Measurements from ENCODE around the gene ABHD18.
"Not testable (repeated sequence)": the region's sequence is repeated elsewhere in the genome, so short reads cannot be mapped to it uniquely, and the experiment has no call there.

The ABHD18 gene

GRCh38 chr4:128060121-128060698 is 95.0 kb downstream of the ABHD18 start:
- ChIA-PET CTCF (no interaction called here), POLR2A (ENCODE audit: low non-redundant PET) (interaction anchor here (0.7 to 1.9 kb wide), 2 partner anchors 15 to 95 kb away, joined by 3 to 15 read pairs; partner anchors contain the start of genes ABHD18 and MFSD8)
- peak overlapping the region; percentile 96 for H3K27ac ChIP-seq
- no peak for DNase-seq (ENCODE audit: low spot score)
- no peak for TF ChIP-seq CTCF (conservative IDR thresholded peaks at IDR 0.05; ENCODE audit: low read depth)

GRCh38 chr4:128060699-128061565 is 95.7 kb downstream of the ABHD18 start, which contains the start of gene LARP1B:
LARP1B (plus strand) TSS chr4:128061312; CDS start chr4:128074952, 13,640 bp downstream.
- peak; percentile 94 for DNase-seq (ENCODE audit: low spot score)
- H3K27ac ChIP-seq = peak within 1 kb of the TSS; percentile 96
- CTCF ChIA-PET = no interaction called here
- POLR2A ChIA-PET (ENCODE audit: low non-redundant PET) = interaction anchor here (0.7 to 1.9 kb wide), 2 partner anchors 16 to 96 kb away, joined by 3 to 15 read pairs; partner anchors contain the start of genes ABHD18 and MFSD8
- TF ChIP-seq CTCF (conservative IDR thresholded peaks at IDR 0.05; ENCODE audit: low read depth) = no peak

- ChIA-PET CTCF (interaction anchor here (0.5 to 0.6 kb wide), 3 partner anchors 10 to 259 kb away, joined by 3 to 7 read pairs (median 5); no protein-coding TSS in a partner anchor), POLR2A (ENCODE audit: low non-redundant PET) (interaction anchor here (0.6 to 1.9 kb wide), 2 partner anchors 96 to 97 kb away, joined by 3 to 15 read pairs; partner anchors contain the start of genes ABHD18 and MFSD8)
- peak overlapping the region; percentile 96 for H3K27ac ChIP-seq
- no peak; the same call in 1 of the 2 replicates for TF ChIP-seq CTCF (conservative IDR thresholded peaks at IDR 0.05; ENCODE audit: low read depth)
- peak; percentile 64 for DNase-seq (ENCODE audit: low spot score)
Measured at GRCh38 chr4:128061566-128062536, 96.6 kb downstream of the ABHD18 start.

GRCh38 chr4:128066453-128066820 is 101.2 kb downstream of the ABHD18 start:
- H3K27ac ChIP-seq; POLR2A ChIA-PET (ENCODE audit: low non-redundant PET); DNase-seq (ENCODE audit: low spot score); CTCF ChIA-PET: not testable (repeated sequence)

GRCh38 chr4:128068918-128069317 is 103.7 kb downstream of the ABHD18 start:
- TF ChIP-seq CTCF (conservative IDR thresholded peaks at IDR 0.05; ENCODE audit: low read depth) = no peak
- ChIA-PET POLR2A (ENCODE audit: low non-redundant PET) (no interaction called here), CTCF (interaction anchor here (0.6 to 0.8 kb wide), 2 partner anchors 485 to 1150 kb away, joined by 4 to 5 read pairs; no protein-coding TSS in a partner anchor)
- no peak overlapping the region for H3K27ac ChIP-seq
- no peak for DNase-seq (ENCODE audit: low spot score)

GRCh38 chr4:128076464-128076863 is 111.3 kb downstream of the ABHD18 start:
- CTCF ChIA-PET = no interaction called here
- POLR2A ChIA-PET (ENCODE audit: low non-redundant PET) = no interaction called here
- no peak for TF ChIP-seq CTCF (conservative IDR thresholded peaks at IDR 0.05; ENCODE audit: low read depth)

More at GRCh38 chr4:128076464-128076863, 111.3 kb downstream of the ABHD18 start:
- H3K27ac ChIP-seq = no peak overlapping the region
- DNase-seq (ENCODE audit: low spot score) = no peak
